GM18907 (cell line): ENCODE results near the gene RBMS3.

Experiments used
- ATAC-seq: cut with Tn5 transposase; IDR thresholded peaks from one replicate; pipeline ENCODE4 v1.9.1; 2021; ENCODE audit warnings: mild to moderate bottlenecking, moderate library complexity; ENCODE audit not compliant: unreplicated experiment

The RBMS3 gene

GRCh38 chr3:29914861-29915524 is 634.1 kb downstream of the RBMS3 start:
- no peak for ATAC-seq

- no peak for ATAC-seq
These were observed 638.7 kb downstream of the RBMS3 start for GRCh38 chr3:29919571-29919970.

GRCh38 chr3:29922992-29923746 is 642.3 kb downstream of the RBMS3 start:
- ATAC-seq, result no peak

- no peak for ATAC-seq
These were observed 644.1 kb downstream of the RBMS3 start for GRCh38 chr3:29924783-29925561.

- no peak for ATAC-seq
These were observed 645.5 kb downstream of the RBMS3 start for GRCh38 chr3:29926378-29926777.

GRCh38 chr3:29932696-29933325 is 651.9 kb downstream of the RBMS3 start:
- no peak for ATAC-seq

- ATAC-seq, result no peak
These were observed 653.1 kb downstream of the RBMS3 start for GRCh38 chr3:29933802-29934490.

GRCh38 chr3:29934751-29935150 is 653.9 kb downstream of the RBMS3 start:
- ATAC-seq, result no peak

GRCh38 chr3:29936054-29936453 is 655.2 kb downstream of the RBMS3 start:
- ATAC-seq, result peak; percentile 96

- no peak for ATAC-seq
These were observed 655.9 kb downstream of the RBMS3 start for GRCh38 chr3:29936766-29937165.

- ATAC-seq, result no peak
These were observed 656.3 kb downstream of the RBMS3 start for GRCh38 chr3:29937185-29937584.

GRCh38 chr3:29940759-29941323 is 660.0 kb downstream of the RBMS3 start:
- ATAC-seq, result no peak

- no peak for ATAC-seq
These were observed 661.4 kb downstream of the RBMS3 start for GRCh38 chr3:29942297-29942696.

- ATAC-seq, result no peak
These were observed 668.3 kb downstream of the RBMS3 start for GRCh38 chr3:29949131-29949530.

- ATAC-seq, result no peak
These were observed 669.2 kb downstream of the RBMS3 start for GRCh38 chr3:29949940-29950616.

GRCh38 chr3:29952431-29952830 is 671.6 kb downstream of the RBMS3 start:
- ATAC-seq, result no peak

- ATAC-seq, result no peak
These were observed 674.5 kb downstream of the RBMS3 start for GRCh38 chr3:29955413-29955812.

- no peak for ATAC-seq
These were observed 677.9 kb downstream of the RBMS3 start for GRCh38 chr3:29958816-29959215.

- ATAC-seq, result no peak
These were observed 691.0 kb downstream of the RBMS3 start for GRCh38 chr3:29971895-29972294.
